ENCODE results near the gene TRDN. TPM values are rescaled to one million over a fixed set of nuclear protein-coding genes. Genes with fewer than 3 reads are reported as not detected.
A peak's percentile ranks its signal among the peaks of the same experiment; 100 is the strongest.

TRDN gene
- polyA plus RNA-seq, 1 experiment, result not detected

- CTCF ChIA-PET, result no interaction called here
- POLR2A ChIA-PET, result no interaction called here
These were observed 216.2 kb downstream of the TRDN start for GRCh38 chr6:123420512-123420911.

DNA sequence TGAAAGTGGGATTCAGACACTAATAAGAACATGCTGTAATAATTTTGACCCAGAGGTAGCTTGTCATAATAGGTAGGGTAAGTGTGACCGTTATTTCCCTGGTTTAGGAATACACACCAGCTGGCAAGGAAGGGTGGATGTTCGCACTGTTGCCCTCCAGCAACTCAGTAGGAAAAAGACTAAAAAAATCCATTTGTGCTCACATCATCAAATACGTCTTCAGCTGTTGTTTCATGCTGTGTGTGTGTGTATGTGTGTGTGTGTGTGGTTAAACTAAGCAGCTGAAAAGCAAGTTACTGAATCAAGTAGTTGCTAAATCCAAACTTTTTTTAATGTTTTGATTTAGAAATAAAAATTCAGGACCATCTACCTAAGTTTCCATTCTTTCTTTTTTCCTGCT is 218.7 kb downstream of the TRDN start:
- POLR2A ChIA-PET, result no interaction called here
- no peak for TF ChIP-seq CTCF (IDR thresholded peaks at IDR 0.05; ENCODE audit: insufficient read depth, low read depth, low read length)

More at GRCh38 chr6:123420512-123420911, 216.2 kb downstream of the TRDN start:
- Histone ChIP-seq H3K4me3 (ENCODE audit: low read depth, low read length) (no peak overlapping the region), H3K27me3 (ENCODE audit: control insufficient read depth, insufficient read depth, low read length) (no peaks in the 10 kb centered on the region), H3K36me3 (ENCODE audit: control insufficient read depth, insufficient read depth, low read length) (no peaks in the 10 kb centered on the region)
- no peak for DNase-seq (ENCODE audit: low read depth)
- TF ChIP-seq CTCF (IDR thresholded peaks at IDR 0.05; ENCODE audit: insufficient read depth, low read depth, low read length), result no peak

DNA sequence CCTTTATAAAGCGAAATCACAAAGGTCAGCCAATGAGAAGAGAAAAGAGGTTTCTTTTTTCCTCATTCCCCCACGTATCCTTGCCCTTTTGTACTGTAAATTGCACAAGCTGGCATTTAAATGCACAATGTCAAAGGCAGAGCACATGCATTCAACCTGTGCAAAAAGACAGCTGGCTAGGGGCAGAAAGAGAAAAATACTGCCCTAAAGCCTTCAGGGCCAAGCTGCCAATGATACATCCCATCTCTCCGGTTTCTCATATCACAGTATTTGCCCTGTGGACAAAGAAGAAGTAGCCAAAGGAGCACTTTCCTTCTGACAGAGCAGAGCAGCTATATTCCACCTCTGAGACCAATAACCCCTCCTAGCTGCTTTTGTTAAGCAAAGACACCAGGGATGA is 219.2 kb downstream of the TRDN start:
- no peak for DNase-seq (ENCODE audit: low read depth)
- Histone ChIP-seq H3K27me3 (ENCODE audit: control insufficient read depth, insufficient read depth, low read length) (no peaks in the 10 kb centered on the region), H3K36me3 (ENCODE audit: control insufficient read depth, insufficient read depth, low read length) (no peaks in the 10 kb centered on the region), H3K4me3 (ENCODE audit: low read depth, low read length) (no peak overlapping the region)
- ChIA-PET POLR2A (no interaction called here), CTCF (interaction anchor here (1.2 kb wide), 1 partner anchor 298 kb away, joined by 6 read pairs; no protein-coding TSS in a partner anchor)
- TF ChIP-seq CTCF (IDR thresholded peaks at IDR 0.05; ENCODE audit: insufficient read depth, low read depth, low read length), result no peak

More for the DNA sequence above, 218.7 kb downstream of the TRDN start:
- CTCF ChIA-PET, result interaction anchor here (1.2 kb wide), 1 partner anchor 298 kb away, joined by 6 read pairs; no protein-coding TSS in a partner anchor
- DNase-seq (ENCODE audit: low read depth), result no peak
- H3K27me3 ChIP-seq (ENCODE audit: control insufficient read depth, insufficient read depth, low read length), result no peaks in the 10 kb centered on the region
- no peaks in the 10 kb centered on the region for H3K36me3 ChIP-seq (ENCODE audit: control insufficient read depth, insufficient read depth, low read length)
- H3K4me3 ChIP-seq (ENCODE audit: low read depth, low read length), result no peak overlapping the region

GRCh38 chr6:123415844-123416468 is 220.8 kb downstream of the TRDN start:
- H3K27me3 ChIP-seq (ENCODE audit: control insufficient read depth, insufficient read depth, low read length), result no peaks in the 10 kb centered on the region
- TF ChIP-seq CTCF (IDR thresholded peaks at IDR 0.05; ENCODE audit: insufficient read depth, low read depth, low read length), result peak; percentile 67
- no peak overlapping the region for H3K4me3 ChIP-seq (ENCODE audit: low read depth, low read length)
- ChIA-PET POLR2A (no interaction called here), CTCF (interaction anchor here (0.6 to 1.1 kb wide), 2 partner anchors 9 to 11 kb away, joined by 3 read pairs; no protein-coding TSS in a partner anchor)
- no peak for DNase-seq (ENCODE audit: low read depth)
- H3K36me3 ChIP-seq (ENCODE audit: control insufficient read depth, insufficient read depth, low read length), result no peaks in the 10 kb centered on the region

DNA sequence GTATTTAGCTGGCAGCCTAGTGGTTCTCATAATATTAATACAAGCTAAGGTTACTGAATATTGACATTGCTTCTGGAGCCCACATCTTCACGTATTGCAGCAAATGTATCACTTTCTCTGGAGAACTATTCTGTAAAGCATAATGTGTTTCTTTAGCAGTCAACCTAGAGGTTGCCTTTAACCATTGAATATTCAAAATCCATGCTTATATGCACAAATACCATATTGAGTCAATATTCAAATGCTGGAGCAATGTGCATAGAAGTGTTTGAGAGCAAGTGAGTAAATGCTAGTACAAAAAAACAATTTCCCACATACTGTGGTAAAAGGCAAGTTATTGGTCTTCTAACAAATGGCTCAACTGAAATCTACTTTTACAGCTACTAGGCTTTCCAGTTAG is 231.8 kb downstream of the TRDN start:
- no peaks in the 10 kb centered on the region for H3K27me3 ChIP-seq (ENCODE audit: control insufficient read depth, insufficient read depth, low read length)
- ChIA-PET POLR2A (no interaction called here), CTCF (interaction anchor here (0.6 kb wide), 1 partner anchor 11 kb away, joined by 3 read pairs; no protein-coding TSS in a partner anchor)
- no peaks in the 10 kb centered on the region for H3K36me3 ChIP-seq (ENCODE audit: control insufficient read depth, insufficient read depth, low read length)
- no peak for TF ChIP-seq CTCF (IDR thresholded peaks at IDR 0.05; ENCODE audit: insufficient read depth, low read depth, low read length)
- DNase-seq (ENCODE audit: low read depth), result no peak
- H3K4me3 ChIP-seq (ENCODE audit: low read depth, low read length), result no peak overlapping the region
